ENCODE data around the gene HMBS. TPM values are rescaled to one million over a fixed set of nuclear protein-coding genes. Genes with fewer than 3 reads are reported as not detected.

Gene HMBS
- polyA plus RNA-seq, 1 experiment, result 54.9 TPM

GRCh38 chr11:119111361-119111925 is 26.8 kb downstream of the HMBS start:
- DNase-seq (ENCODE audit: low read depth), result no peak
- ChIA-PET POLR2A (no interaction called here), CTCF (interaction anchor here (1.0 to 3.2 kb wide), 4 partner anchors 8 to 23 kb away, joined by 3 to 11 read pairs (median 3); a partner anchor contains a TSS)
- no peak for TF ChIP-seq CTCF (IDR thresholded peaks at IDR 0.05; ENCODE audit: insufficient read depth, low read depth, low read length)
- no peaks in the 10 kb centered on the region for H3K27me3 ChIP-seq (ENCODE audit: control insufficient read depth, insufficient read depth, low read length)
- H3K36me3 ChIP-seq (ENCODE audit: control insufficient read depth, insufficient read depth, low read length), result peaks cover 25% of the 10 kb centered on the region
- no peak overlapping the region for H3K4me3 ChIP-seq (ENCODE audit: low read depth, low read length)

- TF ChIP-seq CTCF (IDR thresholded peaks at IDR 0.05; ENCODE audit: insufficient read depth, low read depth, low read length), result no peak
- ChIA-PET POLR2A (interaction anchor here (0.6 kb wide), 1 partner anchor 18 kb away, joined by 3 read pairs; no protein-coding TSS in a partner anchor), CTCF (interaction anchor here (1.0 to 3.2 kb wide), 3 partner anchors 7 to 209 kb away, joined by 3 to 11 read pairs (median 3); no protein-coding TSS in a partner anchor)
- Histone ChIP-seq H3K4me3 (ENCODE audit: low read depth, low read length) (no peak overlapping the region), H3K27me3 (ENCODE audit: control insufficient read depth, insufficient read depth, low read length) (no peaks in the 10 kb centered on the region), H3K36me3 (ENCODE audit: control insufficient read depth, insufficient read depth, low read length) (peaks cover 25% of the 10 kb centered on the region)
- DNase-seq (ENCODE audit: low read depth), result no peak
Observed at GRCh38 chr11:119112314-119113020, 27.8 kb downstream of the HMBS start.

- Histone ChIP-seq H3K27me3 (ENCODE audit: control insufficient read depth, insufficient read depth, low read length) (no peaks in the 10 kb centered on the region), H3K36me3 (ENCODE audit: control insufficient read depth, insufficient read depth, low read length) (peaks cover 25% of the 10 kb centered on the region), H3K4me3 (ENCODE audit: low read depth, low read length) (no peak overlapping the region)
- no peak for TF ChIP-seq CTCF (IDR thresholded peaks at IDR 0.05; ENCODE audit: insufficient read depth, low read depth, low read length)
- DNase-seq (ENCODE audit: low read depth), result no peak
- POLR2A ChIA-PET, result no interaction called here
- CTCF ChIA-PET, result no interaction called here
Observed at GRCh38 chr11:119113716-119114115, 29.0 kb downstream of the HMBS start.

GRCh38 chr11:119114351-119114750 is 29.7 kb downstream of the HMBS start:
- ChIA-PET POLR2A (no interaction called here), CTCF (no interaction called here)
- Histone ChIP-seq H3K4me3 (ENCODE audit: low read depth, low read length) (no peak overlapping the region), H3K36me3 (ENCODE audit: control insufficient read depth, insufficient read depth, low read length) (peaks cover 25% of the 10 kb centered on the region), H3K27me3 (ENCODE audit: control insufficient read depth, insufficient read depth, low read length) (no peaks in the 10 kb centered on the region)
- no peak for DNase-seq (ENCODE audit: low read depth)
- TF ChIP-seq CTCF (IDR thresholded peaks at IDR 0.05; ENCODE audit: insufficient read depth, low read depth, low read length), result no peak

GRCh38 chr11:119115484-119116234 is 31.0 kb downstream of the HMBS start:
- CTCF ChIA-PET, result no interaction called here
- peaks cover 24% of the 10 kb centered on the region for H3K36me3 ChIP-seq (ENCODE audit: control insufficient read depth, insufficient read depth, low read length)
- H3K27me3 ChIP-seq (ENCODE audit: control insufficient read depth, insufficient read depth, low read length), result no peaks in the 10 kb centered on the region
- DNase-seq (ENCODE audit: low read depth), result no peak
- no peak overlapping the region for H3K4me3 ChIP-seq (ENCODE audit: low read depth, low read length)
- TF ChIP-seq CTCF (IDR thresholded peaks at IDR 0.05; ENCODE audit: insufficient read depth, low read depth, low read length), result no peak
- POLR2A ChIA-PET, result no interaction called here
